Activated CD8-positive, alpha-beta memory T cell treated with anti-CD3 and anti-CD28 coated beads, Interleukin-2, amount 10 ng/mL, durations not matched to agents 7 days and 5 days (primary cell): ENCODE results near the gene PRLH. TPM values are rescaled to one million over a fixed set of nuclear protein-coding genes. Genes with fewer than 3 reads are reported as not detected.
"Not testable (repeated sequence)": the region's sequence is repeated elsewhere in the genome, so short reads cannot be mapped to it uniquely, and the experiment has no call there.

Experiments
- ATAC-seq: fragments of 150-1000 bp; cut with Tn5 transposase; one replicate; pipeline ENCODE4 v1.10.0; 2021; ENCODE audit warnings: moderate library complexity
- CTCF ChIA-PET: fragments of 350-600 bp; sonication (Branson Sonifier 250); formaldehyde crosslinking; loops from one replicate; lab custom pipeline; 2021; ENCODE audit warnings: antibody characterized with exemption; lab: Charles Lee
- DNase-seq: peaks from one replicate; pipeline ENCODE4 v3.0.0-alpha.2; 2020
- H3K27ac Mint-ChIP-seq: one replicate; pipeline ENCODE4 v1.8.0; 2021; ENCODE audit warnings: mild to moderate bottlenecking, mixed read lengths
- H3K27me3 Mint-ChIP-seq: one replicate; pipeline ENCODE4 v1.8.0; 2021; ENCODE audit warnings: mixed read lengths
- H3K36me3 Mint-ChIP-seq: one replicate; pipeline ENCODE4 v1.8.0; 2021; ENCODE audit warnings: mild to moderate bottlenecking, mixed read lengths
- H3K4me1 Mint-ChIP-seq: one replicate; pipeline ENCODE4 v1.8.0; 2021; ENCODE audit warnings: mixed read lengths
- H3K4me3 Mint-ChIP-seq: one replicate; pipeline ENCODE4 v1.8.0; 2021; ENCODE audit warnings: mild to moderate bottlenecking, moderate library complexity, mixed read lengths
- H3K9me3 Mint-ChIP-seq: one replicate; pipeline ENCODE4 v1.8.0; 2022; ENCODE audit warnings: low read depth, mixed read lengths
- total RNA-seq, 2 experiments: library from RNA; stranded (reverse); gene quantifications; one replicate each; pipeline ENCODE4 v1.2.3, GENCODE V29; 2021

The PRLH gene
- total RNA-seq, 2 experiments from 2014 or later, result not detected

DNA sequence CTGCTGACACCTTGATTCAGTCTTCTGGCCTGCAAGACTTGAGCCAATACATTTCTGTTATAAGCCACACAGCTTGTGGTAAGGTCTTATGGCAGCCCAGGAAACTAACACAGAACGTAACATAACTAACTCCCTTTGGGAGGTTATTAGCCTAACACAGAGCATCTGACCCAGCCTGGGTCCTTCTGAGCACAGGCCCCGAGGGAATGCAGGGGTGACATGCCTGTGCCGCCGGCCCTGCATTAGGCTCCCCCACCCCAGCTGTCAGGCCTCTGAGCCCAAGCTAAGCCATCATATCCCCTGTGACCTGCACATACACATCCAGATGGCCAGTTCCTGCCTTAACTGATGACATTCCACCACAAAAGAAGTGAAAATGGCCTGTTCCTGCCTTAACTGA lies 40.1 kb downstream of the PRLH start:
- ATAC-seq, H3K27ac Mint-ChIP-seq, H3K27me3 Mint-ChIP-seq, H3K4me3 Mint-ChIP-seq, CTCF ChIA-PET, H3K9me3 Mint-ChIP-seq, H3K36me3 Mint-ChIP-seq, DNase-seq: not testable (repeated sequence)
- peaks cover 12% of the 10 kb centered on the region for H3K4me1 Mint-ChIP-seq

DNA sequence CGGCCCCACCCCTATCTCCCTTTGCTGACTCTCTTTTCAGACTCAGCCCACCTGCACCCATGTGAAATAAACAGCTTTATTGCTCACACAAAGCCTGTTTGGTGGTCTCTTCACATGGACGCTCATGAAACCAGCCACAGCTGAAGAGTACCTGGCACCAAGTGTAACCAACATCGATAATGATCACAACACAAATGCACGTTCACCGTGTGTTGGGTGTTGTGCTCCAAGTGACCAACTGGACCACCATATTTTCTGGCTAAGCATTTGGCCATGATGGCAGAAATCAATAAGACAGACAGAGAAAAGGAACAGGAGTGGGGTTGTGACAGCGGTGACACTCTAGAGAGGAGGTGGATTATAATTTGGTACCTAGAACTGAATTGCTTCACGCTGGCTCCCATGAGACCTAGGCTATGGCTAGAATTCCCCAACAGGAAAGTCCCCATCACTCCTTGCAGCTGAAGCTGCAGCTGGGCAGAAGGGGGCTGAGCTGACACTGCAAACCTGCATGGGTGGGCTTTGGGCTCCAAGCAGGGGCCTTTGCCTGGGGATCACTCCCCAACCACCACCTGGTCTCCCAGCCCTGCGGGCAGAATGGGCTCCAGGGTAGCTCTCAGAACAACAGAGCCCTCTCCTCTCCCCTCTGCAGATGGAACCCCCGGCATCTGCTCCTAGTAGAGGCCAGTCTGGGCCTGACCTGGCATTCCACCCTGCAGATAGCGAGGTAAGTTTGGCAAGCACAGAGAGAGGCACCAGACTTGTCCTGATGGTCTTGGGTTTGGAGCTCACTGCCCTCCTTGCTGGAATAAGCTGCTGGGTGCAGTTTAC lies 46.4 kb downstream of the PRLH start:
- CTCF ChIA-PET, result interaction anchor here (1.2 kb wide), 1 partner anchor 10 kb away, joined by 4 read pairs; no protein-coding TSS in a partner anchor
- no peaks in the 10 kb centered on the region for H3K36me3 Mint-ChIP-seq
- no peak for DNase-seq
- peaks cover 6% of the 10 kb centered on the region for H3K4me1 Mint-ChIP-seq
- H3K27me3 Mint-ChIP-seq, result peaks cover 2% of the 10 kb centered on the region
- H3K4me3 Mint-ChIP-seq, result no peak overlapping the region
- no peak for ATAC-seq
- H3K9me3 Mint-ChIP-seq, result no peaks in the 10 kb centered on the region
- no peak overlapping the region for H3K27ac Mint-ChIP-seq

DNA sequence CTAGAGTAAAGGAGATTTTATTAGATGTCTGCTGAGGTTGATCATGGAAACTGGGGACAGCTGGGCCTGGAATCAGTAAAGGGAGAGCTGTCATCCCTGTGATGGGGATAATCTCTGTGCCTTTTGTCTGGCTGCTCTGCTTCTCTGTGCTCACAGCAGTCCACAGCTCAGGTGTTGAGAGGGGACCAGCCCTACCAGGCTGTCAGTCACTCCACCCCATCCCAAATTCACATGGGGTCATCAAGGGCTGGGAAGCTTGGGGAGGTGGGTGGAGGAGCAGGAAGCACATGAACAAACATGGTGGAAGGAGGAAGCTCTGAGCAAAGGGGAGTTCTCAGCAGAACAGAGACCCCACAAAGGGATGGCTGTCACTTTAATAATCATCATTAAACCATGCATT lies 47.3 kb downstream of the PRLH start:
- no peak for ATAC-seq

DNA sequence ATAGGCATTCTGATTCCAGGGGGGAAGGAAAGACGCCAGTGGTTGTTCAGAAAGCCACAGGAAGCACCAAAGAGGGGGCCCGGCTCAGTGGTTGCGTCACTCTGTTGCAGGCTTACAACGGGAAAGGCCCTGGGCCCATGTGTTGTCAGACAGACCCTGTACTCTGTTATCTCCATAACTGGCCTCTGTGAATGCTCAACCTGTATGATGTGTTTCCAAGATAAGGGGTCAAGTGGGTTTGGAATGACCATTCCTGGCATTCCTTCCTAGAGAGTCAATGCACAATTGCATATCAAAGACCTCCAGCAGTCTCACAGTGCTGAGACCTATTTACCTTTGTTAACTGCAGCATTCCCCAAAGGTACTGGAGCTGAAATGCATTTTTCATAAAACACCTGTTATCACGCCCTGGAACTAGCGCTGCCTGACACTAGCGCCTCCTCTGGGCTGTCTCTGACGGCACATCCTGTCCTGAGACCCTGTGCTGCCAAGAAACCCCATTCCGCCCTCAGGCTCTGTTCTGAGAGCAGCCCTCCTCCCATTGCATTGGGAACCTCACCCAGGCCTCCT lies 47.9 kb downstream of the PRLH start:
- Mint-ChIP-seq H3K27ac (no peak overlapping the region), H3K4me1 (peaks cover 6% of the 10 kb centered on the region), H3K27me3 (no peaks in the 10 kb centered on the region), H3K9me3 (no peaks in the 10 kb centered on the region), H3K36me3 (no peaks in the 10 kb centered on the region), H3K4me3 (no peak overlapping the region)
- CTCF ChIA-PET, result interaction anchor here (0.8 to 1.2 kb wide), 2 partner anchors 12 to 102 kb away, joined by 3 to 4 read pairs; no protein-coding TSS in a partner anchor
- no peak for ATAC-seq
- DNase-seq, result no peak

More for the DNA sequence above, 47.3 kb downstream of the PRLH start:
- Mint-ChIP-seq H3K4me1 (peaks cover 6% of the 10 kb centered on the region), H3K36me3 (no peaks in the 10 kb centered on the region), H3K9me3 (no peaks in the 10 kb centered on the region), H3K4me3 (no peak overlapping the region), H3K27me3 (peaks cover 2% of the 10 kb centered on the region), H3K27ac (no peak overlapping the region)
- no peak for DNase-seq
- CTCF ChIA-PET, result interaction anchor here (0.8 to 1.2 kb wide), 2 partner anchors 11 to 101 kb away, joined by 3 to 4 read pairs; no protein-coding TSS in a partner anchor

DNA sequence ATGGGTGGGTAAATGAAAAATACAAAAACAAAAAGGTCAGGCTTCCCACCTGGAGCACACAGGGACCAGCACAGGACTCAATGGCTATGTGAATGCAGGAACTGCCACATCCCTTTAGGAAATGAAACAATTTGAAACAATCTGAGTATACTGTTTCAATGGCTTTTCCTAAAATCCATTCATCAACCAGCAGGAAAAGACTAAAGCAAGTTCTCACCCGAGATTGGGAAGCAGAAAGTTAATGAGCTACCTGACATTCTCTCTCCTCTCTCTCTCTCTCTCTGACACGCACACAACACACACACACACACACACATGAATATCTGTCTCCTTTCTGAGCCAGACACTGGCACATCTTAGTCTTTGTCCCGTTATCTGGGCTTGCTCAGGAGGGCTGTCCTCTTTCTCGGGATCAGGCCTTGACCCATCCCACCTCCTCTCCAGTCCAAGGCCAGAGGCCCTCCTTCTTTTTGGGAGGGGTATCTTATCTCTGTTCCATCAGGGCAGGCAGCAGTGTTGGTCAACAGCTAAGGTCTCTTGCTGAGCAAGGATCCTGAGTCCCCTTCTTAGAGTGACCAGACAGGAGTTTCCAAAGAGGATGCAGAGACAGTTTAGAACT lies 49.4 kb downstream of the PRLH start:
- peaks cover 6% of the 10 kb centered on the region for H3K4me1 Mint-ChIP-seq
- CTCF ChIA-PET, result no interaction called here
- H3K27me3 Mint-ChIP-seq, result no peaks in the 10 kb centered on the region
- H3K27ac Mint-ChIP-seq, result no peak overlapping the region
- H3K36me3 Mint-ChIP-seq, result no peaks in the 10 kb centered on the region
- ATAC-seq (no peak), DNase-seq (no peak)
- no peaks in the 10 kb centered on the region for H3K9me3 Mint-ChIP-seq
- no peak overlapping the region for H3K4me3 Mint-ChIP-seq

DNA sequence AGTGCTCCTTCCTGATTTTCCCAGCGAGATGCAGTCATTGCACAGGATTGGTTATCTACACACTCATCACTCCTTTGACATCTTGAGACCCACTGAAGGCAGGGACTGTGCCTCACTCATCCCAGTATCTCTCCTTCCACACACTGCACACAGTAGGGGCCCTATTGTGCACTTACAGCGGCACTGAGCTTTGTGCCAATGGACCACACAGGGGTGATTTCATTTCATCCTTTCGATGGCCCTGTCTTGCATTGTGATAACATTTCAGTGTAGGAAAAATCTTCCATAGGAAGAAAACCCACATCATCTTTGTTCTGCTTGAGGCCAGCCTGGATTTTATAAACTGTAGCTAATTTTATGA lies 50.0 kb downstream of the PRLH start:
- Mint-ChIP-seq H3K36me3 (no peaks in the 10 kb centered on the region), H3K9me3 (no peaks in the 10 kb centered on the region), H3K27ac (no peak overlapping the region), H3K27me3 (no peaks in the 10 kb centered on the region), H3K4me3 (no peak overlapping the region), H3K4me1 (peaks cover 6% of the 10 kb centered on the region)
- DNase-seq, result no peak
- CTCF ChIA-PET, result no interaction called here
- no peak for ATAC-seq

Other genes with a start within 250 kb of the PRLH start
- 1 to 10 TPM in 1 of 2 experiments, under 1 TPM in 1; 0.53 to 1.5 TPM for gene COL6A3, start 152.4 kb upstream of the PRLH start, total RNA-seq
- gene MLPH, start 79.3 kb upstream of the PRLH start, total RNA-seq, result not detected
- gene RAB17, start 24.2 kb downstream of the PRLH start, total RNA-seq, result not detected
- gene LRRFIP1, start 61.0 kb downstream of the PRLH start, total RNA-seq, result 100 to 1,000 TPM; 197 to 229 TPM
- 1 to 10 TPM in 1 of 2 experiments, under 1 TPM in 1; 0.42 to 1.2 TPM for gene RBM44, start 232.2 kb downstream of the PRLH start, total RNA-seq